GM12878 (cell line): ENCODE data around the gene NOL4L. TPM values are rescaled to one million over a fixed set of nuclear protein-coding genes. Genes with fewer than 3 reads are reported as not detected.

Experiments
- ATAC-seq: fragments of 200-7000 bp; cut with Tn5 transposase; 3 replicates; pipeline ENCODE4 v1.9.1; 2020; ENCODE audit warnings: mild to moderate bottlenecking, moderate library complexity
- BruUV-seq: library from RNA; stranded (reverse); fragments of 400-500 nt; replicated peaks from 2 replicates; lab custom pipeline; 2021; lab: Mats Ljungman, UMichigan
- CTCF ChIA-PET: fragments of 300-600 bp; sonication (Branson Sonifier 250); formaldehyde crosslinking; extraction: SDS; loops from one replicate; lab custom pipeline; 2021; ENCODE audit warnings: inconsistent platforms; lab: Yijun Ruan, JAX
- POLR2A ChIA-PET: fragments of 350-600 bp; formaldehyde crosslinking; extraction: SDS; loops from one replicate; lab custom pipeline; 2021; ENCODE audit warnings: inconsistent platforms; lab: Charles Lee
- RAD21 ChIA-PET: fragments of 300-600 bp; sonication (Branson Sonifier 250); formaldehyde crosslinking; loops from one replicate; lab custom pipeline; 2023; ENCODE audit warnings: antibody characterized with exemption; ENCODE audit not compliant: unreplicated experiment; lab: Charles Lee
- SMC1A ChIA-PET: fragments of 300-600 bp; sonication (Branson Sonifier 250); formaldehyde crosslinking; loops from one replicate; lab custom pipeline; 2023; ENCODE audit not compliant: unreplicated experiment, uncharacterized antibody; lab: Charles Lee
- DNase-seq: peaks from one replicate; pipeline ENCODE4 v3.0.0-alpha.2; 2011; ENCODE audit warnings: low read depth, low spot score
- FAIRE-seq: peaks from 3 replicates; lab custom pipeline; 2011; peaks lifted over from hg19 to GRCh38; lab: Jason Lieb, UNC
- H2AFZ ChIP-seq: 2 replicates; pipeline ENCODE4 v1.6.0; 2011; ENCODE audit warnings: low read depth, low read length, control low read depth; ENCODE audit not compliant: control insufficient read depth
- H3K27ac ChIP-seq: 2 replicates; pipeline ENCODE4 v1.5.1; 2011; ENCODE audit warnings: control low read depth; ENCODE audit not compliant: control insufficient read depth, insufficient read depth
- H3K27me3 ChIP-seq, 2 experiments: replicated peaks in 1 of 2; 2 replicates each; pipeline versions ENCODE4 v1.6.0 to v1.6.1; 2011; ENCODE audit warnings: low read length in 1 of 2; ENCODE audit not compliant: control insufficient read depth in 2 of 2, insufficient read depth in 2 of 2
- H3K36me3 ChIP-seq, 2 experiments: 2 replicates each; pipeline ENCODE4 v1.5.1; 2011; ENCODE audit warnings: low read length in 1 of 2; ENCODE audit not compliant: control insufficient read depth in 2 of 2, insufficient read depth in 2 of 2
- H3K4me1 ChIP-seq: 2 replicates; pipeline ENCODE4 v1.6.1; 2011; ENCODE audit warnings: mild to moderate bottlenecking, low read length, moderate library complexity, mixed read lengths; ENCODE audit not compliant: control insufficient read depth, insufficient read depth
- H3K4me2 ChIP-seq: 2 replicates; pipeline ENCODE4 v1.6.0; 2011; ENCODE audit warnings: control low read depth; ENCODE audit not compliant: control insufficient read depth, insufficient read depth
- H3K4me3 ChIP-seq: fragments of 200-600 bp; sonication (generic); 2 replicates; pipeline ENCODE4 v1.5.1; 2016
- H3K79me2 ChIP-seq: 2 replicates; pipeline ENCODE4 v1.6.0; 2011; ENCODE audit warnings: low read length; ENCODE audit not compliant: control insufficient read depth, insufficient read depth
- H3K9ac ChIP-seq: 2 replicates; pipeline ENCODE4 v1.8.0; 2011; ENCODE audit warnings: low read length, control low read depth, mixed read lengths; ENCODE audit not compliant: control insufficient read depth, insufficient read depth
- H3K9me3 ChIP-seq: replicated peaks from 3 replicates; pipeline ENCODE4 v1.5.1; 2011; ENCODE audit warnings: mild to moderate bottlenecking, low read length; ENCODE audit not compliant: control insufficient read depth, insufficient read depth
- H4K20me1 ChIP-seq: 2 replicates; pipeline ENCODE4 v1.6.0; 2011; ENCODE audit not compliant: control insufficient read depth, insufficient read depth
- CBX3 ChIP-seq: fragments of 200-600 bp; sonication (generic); IDR thresholded peaks from 2 replicates; pipeline ENCODE4 v1.6.1; 2016; ENCODE audit warnings: low read depth, borderline replicate concordance
- EED ChIP-seq: sonication (generic); IDR thresholded peaks from 2 replicates; pipeline ENCODE4 v1.6.1; 2016; ENCODE audit warnings: antibody characterized with exemption, low read depth
- IKZF2 ChIP-seq, 2 experiments: fragments of 450-650 bp; IDR thresholded peaks; 2 replicates each; pipeline ENCODE4 v1.6.1; 2017; ENCODE audit warnings: mild to moderate bottlenecking in 2 of 2, moderate library complexity in 2 of 2
- NR2C2 ChIP-seq: IDR thresholded peaks from 2 replicates; pipeline ENCODE4 v1.6.1; 2011; ENCODE audit warnings: borderline replicate concordance, low read depth; ENCODE audit not compliant: control insufficient read depth, insufficient read length
- RAD21 ChIP-seq: IDR thresholded peaks from 2 replicates; pipeline ENCODE4 v1.6.1; 2011; ENCODE audit warnings: mild to moderate bottlenecking, low read depth, low read length, moderate library complexity; ENCODE audit not compliant: insufficient read depth
- TCF7 ChIP-seq: IDR thresholded peaks from 2 replicates; pipeline ENCODE4 v1.6.1; 2014; ENCODE audit warnings: antibody characterized with exemption, borderline replicate concordance
- ZZZ3 ChIP-seq: IDR thresholded peaks from 2 replicates; pipeline ENCODE4 v1.6.1; 2011; ENCODE audit warnings: low read depth; ENCODE audit not compliant: control insufficient read depth, insufficient read length
- WGBS: methylation state at CpG from one replicate; pipeline ENCODE4 v1.1.6; 2016; ENCODE audit warnings: low lambda C conversion rate; ENCODE audit not compliant: insufficient replicate concordance, insufficient coverage; ENCODE audit errors: missing lambda C conversion rate; 5-methylcytosine and 5-hydroxymethylcytosine counted together
- in situ Hi-C: fragments of 300-500 bp; cut with MboI; formaldehyde crosslinking; loops from 9 replicates; pipeline ENCODE4 v1.14.3; 2018; ENCODE audit warnings: mixed read lengths
- intact Hi-C: fragments of 100-400 bp; cut with micrococcal nuclease; formaldehyde crosslinking; loops from one replicate; pipeline ENCODE4 v1.14.2; 2022; ENCODE audit not compliant: unreplicated experiment
- polyA plus RNA-seq, 11 experiments: library from polyadenylated mRNA; depleted of rRNA in 4 of 11; unstranded in 6 of 11; stranded (reverse) in 5 of 11; fragments of >200 nt; fragmentation: Nextera tagmentation in 4 of 11; fragmentation: Illumina TruSeq in 1 of 11; extraction: Ambion mirVana in 4 of 11; extraction: Trizol in 1 of 11; gene quantifications; 1 replicate in 1 of 11; 2 replicates in 10 of 11; pipeline versions ENCODE4 v1.2.1 to v1.2.3, GENCODE V29; 2011 to 2016; ENCODE audit warnings: inconsistent platforms in 2 of 11, missing spikeins in 2 of 11, low read depth in 1 of 11
- total RNA-seq, 4 experiments: library from RNA; depleted of rRNA in 3 of 4; stranded (reverse); fragments of >200 nt in 3 of 4; fragmentation: Illumina TruSeq in 1 of 4; extraction: Trizol in 1 of 4; gene quantifications; 2 replicates each; pipeline versions ENCODE4 v1.2.1 to v1.2.3, GENCODE V29; 2013 to 2021
- TF ChIP-seq, protein P1 (sequence below): IDR thresholded peaks from 2 replicates; pipeline ENCODE4 v1.6.1; 2012; ENCODE audit warnings: low read depth, low read length, improper control_type of control experiment

NOL4L gene
- total and polyA plus RNA-seq, 10 of the 15 experiments (the other 5 are each of a cell fraction or from before 2014, with no cell fraction given) = 2.3 to 24.0 (median 8.0) TPM

DNA sequence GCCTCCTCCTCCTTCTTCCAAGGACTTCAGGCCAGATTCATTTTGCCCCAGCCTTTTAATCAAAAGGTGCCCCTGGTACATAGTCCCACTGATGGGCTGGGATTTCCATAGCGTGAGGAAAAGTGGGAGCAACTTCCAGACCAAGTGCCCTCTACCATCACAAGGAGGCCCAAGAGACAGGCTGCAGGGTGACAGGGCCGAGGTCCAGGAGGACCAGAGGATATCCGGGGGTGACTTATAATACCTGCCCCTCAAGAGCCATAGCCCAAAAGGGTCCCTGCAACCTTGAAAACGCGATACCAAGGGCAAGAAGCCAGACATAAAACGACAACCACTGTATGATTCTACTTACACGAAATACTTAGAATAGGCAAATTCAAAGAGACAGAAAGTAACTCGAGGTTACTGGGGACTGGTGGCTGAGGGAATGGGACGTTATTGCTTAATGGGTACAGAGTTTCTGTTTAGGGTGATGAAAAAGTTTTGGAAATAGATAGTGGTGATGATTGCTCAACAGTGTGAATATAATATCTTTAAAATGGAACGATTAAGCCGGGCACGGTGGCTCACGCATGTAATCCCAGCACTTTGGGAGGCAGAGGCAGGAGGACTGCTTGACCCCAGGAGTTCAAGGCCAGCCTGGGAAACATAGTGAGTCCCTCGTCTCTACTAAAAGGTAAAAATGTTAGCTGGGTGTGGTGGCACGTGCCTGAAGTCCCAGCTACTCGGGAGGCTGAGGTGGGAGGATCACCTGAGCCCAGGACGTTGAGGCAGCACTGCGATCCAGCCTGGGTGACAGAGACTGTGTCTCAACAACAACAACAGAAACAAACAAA lies 71.9 kb downstream of the NOL4L start (continued):
- TF ChIP-seq EED = no peak
- TF ChIP-seq, all 136 proteins: peak for 0

DNA sequence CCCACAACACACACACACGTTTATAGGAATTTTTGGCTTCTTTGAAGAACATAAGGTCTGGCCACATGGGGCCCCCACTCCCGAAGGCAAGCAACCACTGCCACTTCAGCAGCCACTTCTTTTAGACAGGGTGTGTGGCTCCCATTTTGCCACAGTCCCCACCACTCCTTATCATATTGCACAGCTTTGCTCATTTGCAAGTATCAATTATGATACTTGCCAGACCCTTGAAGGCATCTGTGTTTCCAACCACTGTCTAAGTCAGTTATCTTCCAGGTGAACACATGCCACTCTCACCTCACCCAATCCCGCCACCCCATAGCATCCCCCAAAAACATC lies 73.1 kb downstream of the NOL4L start:
- no peak overlapping the region for H3K4me2 ChIP-seq
- no peaks in the 10 kb centered on the region for H3K9me3 ChIP-seq
- SMC1A ChIA-PET = no interaction called here
- no peak for ATAC-seq
- no peaks in the 10 kb centered on the region; a peak in 1 of 4 replicates for H3K36me3 ChIP-seq
- 21% methylated on average over 3 of the region's 3 CpGs for WGBS
- POLR2A ChIA-PET = no interaction called here
- BruUV-seq = no TSS peak
- H3K4me1 ChIP-seq = peaks cover 10% of the 10 kb centered on the region
- CTCF ChIA-PET = interaction anchor here (1.4 kb wide), 1 partner anchor 11 kb away, joined by 3 read pairs; no protein-coding TSS in a partner anchor
- H3K4me3 ChIP-seq = no peak overlapping the region
- H2AFZ ChIP-seq = no peak overlapping the region
- RAD21 ChIA-PET = no interaction called here
- no peak overlapping the region for H3K9ac ChIP-seq
- H4K20me1 ChIP-seq = no peaks in the 10 kb centered on the region
- no peaks in the 10 kb centered on the region for H3K79me2 ChIP-seq
- DNase-seq = no peak
- no peak for FAIRE-seq
- H3K27ac ChIP-seq = no peak overlapping the region
- TF ChIP-seq CBX3 (no peak), ZZZ3 (no peak), IKZF2 (IDR thresholded peaks at IDR 0.05) (no peak), RAD21 (no peak), TCF7 (no peak), NR2C2 (no peak)
- TF ChIP-seq, protein P1, sequence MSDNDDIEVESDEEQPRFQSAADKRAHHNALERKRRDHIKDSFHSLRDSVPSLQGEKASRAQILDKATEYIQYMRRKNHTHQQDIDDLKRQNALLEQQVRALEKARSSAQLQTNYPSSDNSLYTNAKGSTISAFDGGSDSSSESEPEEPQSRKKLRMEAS = no peak
- in situ Hi-C loops (no loop called here), intact Hi-C loops (no loop called here)
- H3K27me3 ChIP-seq = no peaks in the 10 kb centered on the region
